Kidney epithelial cell (primary cell): ENCODE results near the gene CRTAC1. TPM values are rescaled to one million over a fixed set of nuclear protein-coding genes. Genes with fewer than 3 reads are reported as not detected.

Experiments used
- DNase-seq: peaks from one replicate; pipeline ENCODE4 v3.0.0-alpha.2; 2010; ENCODE audit warnings: low read depth
- H3K27me3 ChIP-seq: 2 replicates; pipeline ENCODE4 v1.6.0; 2011; ENCODE audit warnings: low read length; ENCODE audit not compliant: control insufficient read depth, insufficient read depth
- H3K36me3 ChIP-seq: 2 replicates; pipeline ENCODE4 v1.5.1; 2011; ENCODE audit warnings: low read length; ENCODE audit not compliant: control insufficient read depth, insufficient read depth
- H3K4me3 ChIP-seq: 2 replicates; pipeline ENCODE4 v1.5.1; 2011; ENCODE audit warnings: low read depth, mild to moderate bottlenecking, control low read depth, low read length
- CTCF ChIP-seq: IDR thresholded peaks from 2 replicates; pipeline ENCODE4 v1.5.1; 2011; ENCODE audit warnings: mild to moderate bottlenecking, moderate library complexity, low read length, control low read depth, inconsistent platforms; ENCODE audit not compliant: insufficient read depth, poor library complexity, severe bottlenecking
- total RNA-seq: library from RNA; depleted of rRNA; stranded (reverse); fragments of >200 nt; gene quantifications from 2 replicates; pipeline ENCODE4 v1.2.3, GENCODE V29; 2015

The CRTAC1 gene
- total RNA-seq, 1 donor from 2014 or later, result 3.2 TPM

DNA sequence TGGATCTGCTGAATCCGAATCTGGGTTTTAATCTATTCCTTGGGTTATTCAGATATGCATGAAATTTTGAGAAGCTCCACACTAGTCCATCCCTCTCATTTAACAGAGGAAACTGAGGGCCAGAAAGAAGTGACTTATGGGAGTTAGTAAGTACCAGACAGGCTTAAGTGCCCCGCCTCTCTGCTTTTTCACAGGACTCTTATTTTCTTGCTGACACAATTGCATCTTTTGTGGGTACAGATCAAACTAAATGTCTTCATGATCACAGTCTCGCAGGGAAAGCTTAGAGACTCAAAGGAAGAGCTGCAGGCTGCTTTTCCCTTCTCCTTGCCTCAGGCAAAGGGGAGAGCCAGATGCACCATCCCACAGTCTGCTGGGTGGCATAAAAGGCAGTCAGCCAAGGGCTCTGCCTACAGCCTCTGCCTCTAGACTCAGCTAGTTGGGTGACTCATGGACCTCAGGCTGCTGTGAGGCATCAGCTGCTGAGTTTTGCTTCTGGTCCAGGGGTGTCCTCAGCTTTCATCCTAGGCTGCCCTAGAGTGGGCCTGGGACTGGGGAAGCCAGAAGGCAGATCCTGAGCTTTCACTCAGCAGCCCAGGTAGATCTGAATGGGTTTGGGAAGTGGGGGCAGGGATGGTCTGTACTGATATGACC lies 169.2 kb downstream of the CRTAC1 start:
- Histone ChIP-seq H3K4me3 (no peak overlapping the region), H3K27me3 (no peaks in the 10 kb centered on the region), H3K36me3 (no peaks in the 10 kb centered on the region)
- peak; percentile 80 for DNase-seq
- no peak for TF ChIP-seq CTCF

DNA sequence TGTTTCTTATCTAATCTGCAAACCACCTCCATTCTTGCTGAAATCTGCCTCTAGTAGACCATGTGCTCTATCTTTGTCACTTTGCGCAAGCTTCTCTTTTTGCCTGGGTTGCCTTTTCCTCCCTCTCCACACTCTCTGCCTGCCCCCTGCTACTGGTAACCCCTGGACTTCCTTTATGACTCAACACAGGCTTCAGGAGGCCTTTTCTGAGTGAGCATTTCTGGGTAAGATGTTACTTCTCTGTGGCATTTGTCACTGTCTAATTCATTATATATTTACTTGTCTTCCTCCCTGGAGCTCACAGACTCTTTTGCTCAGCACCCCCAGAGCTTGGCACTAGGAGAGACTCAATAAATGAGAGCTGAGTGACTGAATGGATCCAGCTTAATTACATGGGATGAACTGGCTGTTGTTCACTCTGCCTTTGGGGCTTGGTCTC lies 172.4 kb downstream of the CRTAC1 start:
- Histone ChIP-seq H3K36me3 (no peaks in the 10 kb centered on the region), H3K4me3 (no peak overlapping the region), H3K27me3 (peaks cover 2% of the 10 kb centered on the region)
- DNase-seq, result no peak
- no peak for TF ChIP-seq CTCF

DNA sequence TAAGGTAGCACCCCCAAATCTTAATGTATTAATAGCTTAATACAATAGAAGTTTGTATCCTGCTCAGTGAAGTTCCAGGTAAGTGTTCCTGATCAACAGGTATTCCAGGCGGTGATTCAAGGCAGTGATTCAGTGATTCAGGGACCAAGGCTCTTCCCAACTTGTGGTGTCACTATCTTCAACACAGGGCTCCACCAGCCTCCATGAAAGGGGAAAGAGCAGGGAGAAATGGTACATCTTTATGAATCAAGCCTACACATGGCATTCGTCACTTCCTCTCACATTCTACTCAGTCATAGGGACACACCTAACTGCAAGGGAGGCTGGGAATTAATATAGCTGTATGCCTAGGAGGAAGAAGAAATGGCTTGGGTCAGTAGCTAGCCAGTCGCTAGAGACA lies 175.7 kb downstream of the CRTAC1 start:
- Histone ChIP-seq H3K4me3 (no peak overlapping the region), H3K27me3 (peaks cover 11% of the 10 kb centered on the region), H3K36me3 (no peaks in the 10 kb centered on the region)
- TF ChIP-seq CTCF, result no peak
- DNase-seq, result no peak

DNA sequence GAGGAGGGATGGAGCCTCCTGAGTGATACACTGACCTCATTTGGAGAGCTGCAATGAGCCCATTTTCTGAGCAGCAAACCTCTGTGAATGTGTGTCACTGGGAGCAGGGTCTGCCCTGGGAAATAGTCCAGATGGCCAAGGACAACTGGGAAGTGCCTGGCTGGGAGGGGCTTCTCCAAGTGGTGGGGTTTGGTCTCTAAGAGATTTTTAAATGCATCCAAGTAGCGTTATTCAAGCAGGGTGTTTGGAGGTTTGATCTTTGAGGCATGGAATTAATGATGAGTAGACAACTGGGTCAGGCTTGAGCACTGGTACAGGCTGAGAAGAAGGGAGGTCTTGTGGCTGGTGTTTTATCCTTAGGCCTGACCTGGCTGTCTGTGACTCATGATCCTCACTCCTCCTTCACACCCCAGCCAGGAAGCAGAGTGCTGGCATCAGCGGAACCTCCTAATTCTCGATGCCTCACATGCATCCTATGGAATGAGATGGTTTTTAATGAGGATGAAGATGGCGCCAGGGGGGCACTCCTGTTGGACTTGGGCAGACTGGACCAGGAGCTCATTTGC lies 177.5 kb downstream of the CRTAC1 start:
- DNase-seq, result no peak
- Histone ChIP-seq H3K36me3 (no peaks in the 10 kb centered on the region), H3K27me3 (peaks cover 11% of the 10 kb centered on the region), H3K4me3 (no peak overlapping the region)
- no peak for TF ChIP-seq CTCF

- no peak for TF ChIP-seq CTCF
- no peak for DNase-seq
- Histone ChIP-seq H3K36me3 (no peaks in the 10 kb centered on the region), H3K27me3 (peaks cover 11% of the 10 kb centered on the region), H3K4me3 (no peak overlapping the region)
Observed at GRCh38 chr10:97852277-97852676, 178.1 kb downstream of the CRTAC1 start.
